ENCODE data around the gene NDC80. TPM values are rescaled to one million over a fixed set of nuclear protein-coding genes. Genes with fewer than 3 reads are reported as not detected.
"Not testable (repeated sequence)": the region's sequence is repeated elsewhere in the genome, so short reads cannot be mapped to it uniquely, and the experiment has no call there.

The NDC80 gene
- total RNA-seq, 1 donor from 2014 or later: 50.5 TPM

DNA sequence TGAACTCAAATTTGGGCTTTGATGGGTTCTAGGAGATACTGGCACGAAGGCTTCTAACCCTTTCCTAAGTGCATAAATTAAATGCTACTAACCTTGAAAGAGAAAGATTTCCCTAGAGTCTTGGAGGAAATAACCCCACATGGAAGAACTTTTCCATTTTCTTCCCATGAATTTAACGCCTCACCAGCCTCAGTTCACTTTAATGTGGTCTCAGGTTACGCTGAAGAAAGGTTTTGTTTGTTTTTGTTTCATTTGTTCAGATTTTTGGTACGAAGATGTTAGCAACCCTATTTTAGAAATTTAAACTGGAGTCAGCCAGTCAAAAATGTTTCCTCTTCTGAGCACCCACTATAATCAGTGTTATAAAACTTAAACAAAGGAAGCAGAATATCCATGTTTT lies 30.8 kb upstream of the NDC80 start:
- no peak overlapping the region for H3K4me3 Mint-ChIP-seq
- no peak for DNase-seq
- intact Hi-C loops (cut with micrococcal nuclease): loop anchor here (5.0 kb wide), 2 partner anchors 953 to 1678 kb away; no protein-coding TSS in a partner anchor
- no peak overlapping the region for H3K27ac Mint-ChIP-seq
- no peaks in the 10 kb centered on the region for H3K9me3 Mint-ChIP-seq
- H3K4me1 Mint-ChIP-seq: no peaks in the 10 kb centered on the region
- no peaks in the 10 kb centered on the region for H3K27me3 Mint-ChIP-seq
- peaks cover 3% of the 10 kb centered on the region for H3K36me3 Mint-ChIP-seq (ENCODE audit: low read depth)

DNA sequence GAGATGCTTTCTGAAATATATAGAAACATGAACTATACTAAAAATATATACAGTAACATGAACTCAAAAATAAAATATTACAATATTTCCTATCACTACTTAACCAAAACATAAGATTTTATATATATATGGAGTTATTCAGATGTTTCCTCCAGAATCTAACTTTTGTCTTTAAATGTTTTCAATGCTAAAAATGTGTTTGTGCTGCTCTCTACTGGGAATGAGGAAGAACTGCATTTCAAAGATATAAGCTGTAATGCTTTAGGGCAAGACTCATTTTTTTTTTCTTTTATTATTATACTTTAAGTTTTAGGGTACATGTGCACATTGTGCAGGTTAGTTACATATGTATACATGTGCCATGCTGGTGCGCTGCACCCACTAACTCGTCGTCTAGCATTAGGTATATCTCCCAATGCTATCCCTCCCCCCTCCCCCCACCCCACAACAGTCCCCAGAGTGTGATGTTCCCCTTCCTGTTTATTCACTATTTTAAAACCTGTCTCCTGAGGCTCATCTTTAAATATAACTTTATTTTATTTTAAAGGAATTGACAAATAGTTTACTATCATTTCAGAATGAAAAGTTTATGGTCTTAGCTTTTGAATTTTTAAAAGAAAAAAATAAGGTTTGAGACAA lies 29.3 kb upstream of the NDC80 start:
- H3K4me1 Mint-ChIP-seq; H3K36me3 Mint-ChIP-seq (ENCODE audit: low read depth); H3K4me3 Mint-ChIP-seq: not testable (repeated sequence)

GRCh38 chr18:2545155-2545554 lies 26.2 kb upstream of the NDC80 start:
- no peak for DNase-seq
- Mint-ChIP-seq H3K9me3 (no peaks in the 10 kb centered on the region), H3K4me1 (no peaks in the 10 kb centered on the region), H3K4me3 (no peak overlapping the region), H3K27ac (no peak overlapping the region), H3K36me3 (ENCODE audit: low read depth) (peaks cover 9% of the 10 kb centered on the region), H3K27me3 (no peaks in the 10 kb centered on the region)
- intact Hi-C loops (cut with micrococcal nuclease): loop anchor here (5.0 kb wide), 1 partner anchor 362 kb away; no protein-coding TSS in a partner anchor

More for the DNA sequence above, 29.3 kb upstream of the NDC80 start:
- DNase-seq, H3K27ac Mint-ChIP-seq, H3K9me3 Mint-ChIP-seq, H3K27me3 Mint-ChIP-seq: not testable (repeated sequence)
- intact Hi-C loops (cut with micrococcal nuclease): loop anchor here (5.0 kb wide), 2 partner anchors 955 to 1680 kb away; no protein-coding TSS in a partner anchor

DNA sequence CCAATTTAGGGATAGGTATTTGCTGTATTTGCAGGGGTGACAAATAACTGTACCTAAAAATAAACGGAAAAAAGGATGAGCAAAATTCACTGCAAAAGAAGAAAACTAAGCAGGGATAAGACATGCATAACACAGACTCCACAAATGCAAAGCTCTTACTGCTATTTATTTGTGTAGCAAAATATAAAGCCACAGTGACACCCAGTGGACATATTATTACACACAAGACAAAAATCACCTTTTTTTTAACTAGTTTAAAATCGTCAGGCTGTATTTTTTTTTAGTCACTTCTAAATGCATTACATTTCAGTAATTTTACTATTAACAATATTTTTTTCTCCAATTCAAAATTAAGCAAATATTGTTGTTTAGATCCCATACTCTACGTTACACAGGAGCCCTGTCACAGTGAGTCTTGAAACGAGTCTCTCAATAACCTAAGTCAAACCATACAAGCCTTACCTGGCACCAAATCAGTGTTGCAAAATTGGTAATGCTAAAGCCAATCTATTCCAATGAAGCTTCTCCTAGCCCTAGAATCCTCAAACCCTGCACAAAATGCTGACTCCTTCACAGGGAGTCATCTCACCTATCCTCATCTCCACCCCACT lies 23.8 kb upstream of the NDC80 start:
- no peak overlapping the region for H3K27ac Mint-ChIP-seq
- H3K36me3 Mint-ChIP-seq (ENCODE audit: low read depth): peaks cover 17% of the 10 kb centered on the region
- H3K4me1 Mint-ChIP-seq: no peaks in the 10 kb centered on the region
- H3K9me3 Mint-ChIP-seq: no peaks in the 10 kb centered on the region
- peak; percentile 65 for DNase-seq
- no peak overlapping the region for H3K4me3 Mint-ChIP-seq
- intact Hi-C loops (cut with micrococcal nuclease): loop anchor here (2.0 to 5.0 kb wide), 3 partner anchors 211 to 443 kb away; no protein-coding TSS in a partner anchor
- no peaks in the 10 kb centered on the region for H3K27me3 Mint-ChIP-seq

GRCh38 chr18:2549462-2549861 lies 21.9 kb upstream of the NDC80 start:
- DNase-seq: no peak
- Mint-ChIP-seq H3K4me3 (no peak overlapping the region), H3K27ac (no peak overlapping the region), H3K4me1 (no peaks in the 10 kb centered on the region), H3K27me3 (no peaks in the 10 kb centered on the region), H3K36me3 (ENCODE audit: low read depth) (peaks cover 17% of the 10 kb centered on the region), H3K9me3 (no peaks in the 10 kb centered on the region)
- intact Hi-C loops (cut with micrococcal nuclease): loop anchor here (5.0 kb wide), 1 partner anchor 358 kb away; no protein-coding TSS in a partner anchor

- no peaks in the 10 kb centered on the region for H3K9me3 Mint-ChIP-seq
- H3K4me1 Mint-ChIP-seq: no peaks in the 10 kb centered on the region
- DNase-seq: no peak
- no peak overlapping the region for H3K4me3 Mint-ChIP-seq
- peaks cover 20% of the 10 kb centered on the region for H3K36me3 Mint-ChIP-seq (ENCODE audit: low read depth)
- intact Hi-C loops (cut with micrococcal nuclease): no loop called here
- H3K27ac Mint-ChIP-seq: no peak overlapping the region
- no peaks in the 10 kb centered on the region for H3K27me3 Mint-ChIP-seq
Measured at GRCh38 chr18:2551425-2551824, 19.9 kb upstream of the NDC80 start.

GRCh38 chr18:2554696-2555095 lies 16.7 kb upstream of the NDC80 start:
- peaks cover 15% of the 10 kb centered on the region for H3K36me3 Mint-ChIP-seq (ENCODE audit: low read depth)
- no peak overlapping the region for H3K27ac Mint-ChIP-seq
- H3K4me3 Mint-ChIP-seq: no peak overlapping the region
- intact Hi-C loops (cut with micrococcal nuclease): no loop called here
- no peaks in the 10 kb centered on the region for H3K4me1 Mint-ChIP-seq
- no peaks in the 10 kb centered on the region for H3K27me3 Mint-ChIP-seq
- no peak for DNase-seq
- H3K9me3 Mint-ChIP-seq: no peaks in the 10 kb centered on the region

DNA sequence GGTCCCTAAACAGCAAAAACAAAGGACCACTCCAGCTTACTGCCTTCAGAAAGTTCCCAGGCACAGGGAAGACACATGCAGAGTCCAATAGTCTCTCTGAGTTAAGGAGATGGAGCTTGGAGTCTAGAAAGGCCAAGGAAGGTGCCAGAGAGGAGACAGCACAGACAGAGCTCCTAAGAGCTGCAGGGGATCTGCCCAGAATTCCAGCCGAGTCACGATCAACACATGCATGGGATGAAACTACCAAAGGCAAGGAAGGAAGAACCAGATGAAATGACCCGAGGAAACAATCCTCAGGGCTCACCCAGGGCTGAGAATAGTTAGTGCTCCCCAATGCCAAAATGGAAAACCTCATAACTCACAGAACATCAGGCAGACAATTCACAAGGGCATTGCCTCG lies 15.5 kb upstream of the NDC80 start:
- intact Hi-C loops (cut with micrococcal nuclease): no loop called here
- H3K4me3 Mint-ChIP-seq: no peak overlapping the region

GRCh38 chr18:2557536-2557935 lies 13.8 kb upstream of the NDC80 start:
- intact Hi-C loops (cut with micrococcal nuclease): no loop called here
- no peaks in the 10 kb centered on the region for H3K4me1 Mint-ChIP-seq
- no peaks in the 10 kb centered on the region for H3K9me3 Mint-ChIP-seq
- no peak overlapping the region for H3K27ac Mint-ChIP-seq
- H3K27me3 Mint-ChIP-seq: no peaks in the 10 kb centered on the region
- peaks cover 12% of the 10 kb centered on the region for H3K36me3 Mint-ChIP-seq (ENCODE audit: low read depth)
- no peak for DNase-seq
- H3K4me3 Mint-ChIP-seq: no peak overlapping the region

More for the DNA sequence above, 15.5 kb upstream of the NDC80 start:
- H3K36me3 Mint-ChIP-seq (ENCODE audit: low read depth): peaks cover 12% of the 10 kb centered on the region
- H3K9me3 Mint-ChIP-seq: no peaks in the 10 kb centered on the region
- no peaks in the 10 kb centered on the region for H3K4me1 Mint-ChIP-seq
- DNase-seq: no peak
- no peak overlapping the region for H3K27ac Mint-ChIP-seq
- no peaks in the 10 kb centered on the region for H3K27me3 Mint-ChIP-seq

- H3K4me3 Mint-ChIP-seq: no peak overlapping the region
- DNase-seq: no peak
- no peaks in the 10 kb centered on the region for H3K27me3 Mint-ChIP-seq
- intact Hi-C loops (cut with micrococcal nuclease): no loop called here
- H3K4me1 Mint-ChIP-seq: no peaks in the 10 kb centered on the region
- peaks cover 16% of the 10 kb centered on the region for H3K36me3 Mint-ChIP-seq (ENCODE audit: low read depth)
- no peaks in the 10 kb centered on the region for H3K9me3 Mint-ChIP-seq
- H3K27ac Mint-ChIP-seq: no peak overlapping the region
Measured at GRCh38 chr18:2559249-2559648, 12.1 kb upstream of the NDC80 start.

DNA sequence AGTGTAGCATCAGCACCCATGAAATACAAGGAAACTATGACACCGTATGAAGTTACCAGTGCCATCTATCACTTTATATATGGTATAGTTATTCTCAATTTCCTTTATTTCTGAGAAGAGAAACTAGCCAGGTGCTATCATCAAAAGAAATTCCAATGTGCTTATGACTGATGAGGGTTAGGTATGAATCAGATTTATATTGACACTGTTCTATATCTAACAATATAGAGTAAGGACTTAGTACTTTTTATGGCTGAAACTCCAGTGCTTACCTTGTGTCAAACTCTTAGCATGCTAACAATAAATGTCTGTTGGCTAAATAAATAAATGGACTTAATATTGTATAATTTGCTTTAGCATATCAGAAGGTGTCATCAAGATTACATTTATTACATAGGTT lies 7.0 kb upstream of the NDC80 start:
- DNase-seq: no peak
- H3K9me3 Mint-ChIP-seq: no peaks in the 10 kb centered on the region
- H3K4me3 Mint-ChIP-seq: no peak overlapping the region
- intact Hi-C loops (cut with micrococcal nuclease): no loop called here
- no peaks in the 10 kb centered on the region for H3K27me3 Mint-ChIP-seq
- H3K36me3 Mint-ChIP-seq (ENCODE audit: low read depth): peaks cover 26% of the 10 kb centered on the region
- peaks cover 23% of the 10 kb centered on the region for H3K4me1 Mint-ChIP-seq
- no peak overlapping the region for H3K27ac Mint-ChIP-seq

DNA sequence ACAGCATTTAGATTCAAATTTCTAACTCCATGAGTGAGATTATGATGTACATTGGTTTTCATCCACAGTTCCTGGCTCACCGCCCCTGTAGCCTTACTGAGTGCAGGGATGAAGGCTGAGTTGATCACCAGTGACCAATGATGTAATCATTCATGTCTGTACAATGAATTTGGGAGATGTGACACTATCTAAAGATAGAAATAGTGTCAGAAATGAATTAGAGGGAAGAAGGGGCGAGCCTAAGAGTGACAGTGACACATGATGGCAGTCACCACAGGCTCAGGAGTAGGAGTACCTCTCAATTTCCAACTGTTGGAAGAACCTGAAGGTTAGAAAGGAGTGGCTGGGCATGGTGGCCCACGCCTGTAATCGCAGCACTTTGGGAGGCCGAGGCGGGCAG lies 3.2 kb upstream of the NDC80 start:
- intact Hi-C loops (cut with micrococcal nuclease): no loop called here
- Mint-ChIP-seq H3K27me3 (no peaks in the 10 kb centered on the region), H3K9me3 (no peaks in the 10 kb centered on the region), H3K27ac (no peak overlapping the region), H3K4me1 (peaks cover 39% of the 10 kb centered on the region), H3K36me3 (ENCODE audit: low read depth) (peaks cover 26% of the 10 kb centered on the region), H3K4me3 (no peak overlapping the region)
- no peak for DNase-seq

- Mint-ChIP-seq H3K27ac (no peak overlapping the region), H3K9me3 (no peaks in the 10 kb centered on the region), H3K36me3 (ENCODE audit: low read depth) (peaks cover 24% of the 10 kb centered on the region), H3K27me3 (no peaks in the 10 kb centered on the region), H3K4me3 (no peak overlapping the region), H3K4me1 (peaks cover 42% of the 10 kb centered on the region)
- intact Hi-C loops (cut with micrococcal nuclease): no loop called here
- DNase-seq: no peak
Measured at GRCh38 chr18:2568605-2569004, 2.8 kb upstream of the NDC80 start.

DNA sequence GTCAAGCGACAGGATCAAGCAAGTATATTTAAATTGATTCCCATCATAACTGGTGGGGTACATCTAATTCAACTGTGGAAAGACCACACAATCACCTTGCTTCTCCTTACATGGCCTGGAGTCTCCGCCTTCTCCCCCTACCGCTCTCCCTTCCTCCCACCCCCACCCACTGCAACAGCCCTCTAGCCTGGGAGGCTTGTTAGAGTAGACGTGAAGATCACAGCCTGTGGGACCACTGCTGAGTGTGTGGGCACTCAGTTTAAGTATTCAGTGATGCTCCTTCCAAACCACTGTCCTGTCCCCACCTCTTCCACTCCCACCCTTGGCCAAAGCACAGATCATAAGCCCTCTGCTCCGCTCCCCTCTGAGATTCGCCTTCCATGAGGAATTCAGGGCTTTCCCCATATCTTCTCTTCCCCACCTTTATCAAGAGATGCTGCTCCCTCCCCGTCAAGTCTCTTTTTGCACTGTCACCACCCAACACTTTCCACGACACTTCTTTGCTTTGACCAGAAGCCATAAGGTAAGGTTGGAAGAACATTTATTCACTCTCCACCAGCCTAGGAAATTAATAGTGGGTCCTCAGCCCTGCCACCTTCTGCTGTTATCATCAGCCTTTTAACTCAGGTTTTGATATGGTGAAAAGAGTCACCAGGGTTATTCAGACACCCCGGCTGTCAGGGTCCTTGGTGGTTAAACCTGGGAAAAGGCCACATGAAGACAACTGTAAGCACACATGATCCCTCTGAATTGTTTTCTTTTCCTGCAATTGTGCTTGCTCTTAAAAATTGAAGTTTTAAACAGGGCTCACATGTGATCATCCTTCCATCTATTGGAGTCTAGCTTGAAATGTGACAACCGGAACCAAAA lies 1.8 kb upstream of the NDC80 start:
- intact Hi-C loops (cut with micrococcal nuclease): loop anchor here (2.0 to 5.0 kb wide), 4 partner anchors 35 to 388 kb away; partner anchors contain the start of gene EMILIN2
- H3K27me3 Mint-ChIP-seq: no peaks in the 10 kb centered on the region
- no peak overlapping the region for H3K27ac Mint-ChIP-seq
- no peak for DNase-seq
- peaks cover 27% of the 10 kb centered on the region for H3K36me3 Mint-ChIP-seq (ENCODE audit: low read depth)
- peaks cover 46% of the 10 kb centered on the region for H3K4me1 Mint-ChIP-seq
- H3K9me3 Mint-ChIP-seq: no peaks in the 10 kb centered on the region
- H3K4me3 Mint-ChIP-seq: peak overlapping the region; percentile 97

Data from activated CD4-positive, alpha-beta T cell treated with anti-CD3 and anti-CD28 coated beads, Interleukin-2, amount 10 ng/mL, durations not matched to agents 24 days and 14 days (primary cell).